ENCODE data around the gene GRK2. TPM values are rescaled to one million over a fixed set of nuclear protein-coding genes. Genes with fewer than 3 reads are reported as not detected.

GRK2 gene
- polyA plus RNA-seq, 1 donor (not counting 4 experiments of a cell fraction or from before 2014, with no cell fraction given): 21.1 TPM

DNA sequence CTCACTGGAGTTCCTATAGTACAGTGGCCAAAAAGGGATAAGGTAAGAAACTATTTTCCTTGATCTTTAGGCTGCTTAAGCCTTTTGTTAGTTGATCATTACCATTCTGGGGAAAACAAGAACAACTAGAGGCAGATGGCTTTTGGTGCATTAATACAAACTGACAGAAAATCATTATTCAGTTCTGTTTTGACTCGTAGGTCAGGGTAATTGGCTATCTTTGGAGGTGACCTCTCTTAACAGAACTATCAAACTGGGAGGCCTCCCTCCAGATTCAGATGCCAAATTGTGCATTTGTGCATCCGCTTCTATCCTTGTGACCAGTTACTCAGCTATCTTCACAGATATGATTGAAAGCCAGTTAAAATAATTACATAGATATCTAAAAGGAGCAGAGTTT, 23.2 kb upstream of the GRK2 start:
- H3K27me3 ChIP-seq (ENCODE audit: control insufficient read depth, extremely low read depth, insufficient read depth, low read length): no peaks in the 10 kb centered on the region
- dilution Hi-C loops (cut with MboI; ENCODE audit: extremely low pct_ligation_motif_present, low sequenced_read_pairs): no loop called here
- no peak overlapping the region for H2AFZ ChIP-seq (ENCODE audit: control insufficient read depth, low read length)
- H3K79me2 ChIP-seq (ENCODE audit: control insufficient read depth, insufficient read depth, low read length): peaks cover 41% of the 10 kb centered on the region
- H3K27ac ChIP-seq (ENCODE audit: control insufficient read depth, insufficient read depth, low read length): no peak overlapping the region
- no peak for DNase-seq (ENCODE audit: low read depth, low spot score)
- no peak overlapping the region for H3K4me3 ChIP-seq (ENCODE audit: control insufficient read depth in 2 of 3, extremely low read depth in 1 of 3, insufficient read depth in 2 of 3, low read depth in 1 of 3, low read length in 3 of 3)
- no peak for FAIRE-seq
- no peaks in the 10 kb centered on the region for H3K9me3 ChIP-seq (ENCODE audit: control insufficient read depth, low read depth, low read length)
- peaks cover 4% of the 10 kb centered on the region for H3K9me1 ChIP-seq (ENCODE audit: control insufficient read depth, extremely low read depth, insufficient read depth, low read length)
- TF ChIP-seq EZH2 (IDR thresholded peaks at IDR 0.05; ENCODE audit: low read length): no peak
- TF ChIP-seq CTCF (optimal IDR thresholded peaks at IDR 0.05 in 1 of 3, IDR thresholded peaks at IDR 0.05 in 1 of 3, conservative IDR thresholded peaks at IDR 0.05 in 1 of 3; ENCODE audit: extremely low read depth in 1 of 3, insufficient read depth in 2 of 3, low read length in 3 of 3): no peak
- no peak overlapping the region for H3K4me2 ChIP-seq (ENCODE audit: control insufficient read depth, extremely low read depth, insufficient read depth, low read depth, low read length)
- H4K20me1 ChIP-seq (ENCODE audit: control insufficient read depth, extremely low read depth, insufficient read depth, low read length): peaks cover 6% of the 10 kb centered on the region
- H3K4me1 ChIP-seq (ENCODE audit: control insufficient read depth, extremely low read depth, insufficient read depth, low read length): peaks cover 41% of the 10 kb centered on the region
- H3K36me3 ChIP-seq (ENCODE audit: control insufficient read depth in 2 of 2, extremely low read depth in 1 of 2, insufficient read depth in 2 of 2, low read length in 2 of 2): peaks cover 13 to 37% of the 10 kb centered on the region in 2 experiments
- H3K9ac ChIP-seq (ENCODE audit: control insufficient read depth, extremely low read depth, insufficient read depth, low read length): no peak overlapping the region

DNA sequence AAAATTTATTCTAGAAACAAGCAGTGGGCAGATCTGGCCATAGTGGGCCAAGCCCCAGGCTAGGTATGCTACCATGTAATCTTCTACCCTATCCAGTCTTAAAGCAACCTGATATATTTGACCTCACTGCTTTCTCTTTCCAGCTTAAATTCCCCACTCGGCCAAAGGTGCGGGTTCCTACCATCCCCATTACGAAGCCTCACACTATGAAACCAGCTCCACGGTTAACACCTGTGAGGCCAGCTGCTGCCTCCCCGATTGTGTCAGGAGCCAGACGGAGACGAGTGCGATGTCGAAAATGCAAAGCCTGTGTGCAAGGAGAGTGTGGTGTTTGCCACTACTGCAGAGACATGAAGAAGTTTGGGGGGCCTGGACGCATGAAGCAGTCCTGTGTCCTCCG, 21.2 kb upstream of the GRK2 start:
- no peak for DNase-seq (ENCODE audit: low read depth, low spot score)
- no peaks in the 10 kb centered on the region for H3K27me3 ChIP-seq (ENCODE audit: control insufficient read depth, extremely low read depth, insufficient read depth, low read length)
- TF ChIP-seq EZH2 (IDR thresholded peaks at IDR 0.05; ENCODE audit: low read length) (no peak), CTCF (optimal IDR thresholded peaks at IDR 0.05 in 1 of 3, IDR thresholded peaks at IDR 0.05 in 1 of 3, conservative IDR thresholded peaks at IDR 0.05 in 1 of 3; ENCODE audit: extremely low read depth in 1 of 3, insufficient read depth in 2 of 3, low read length in 3 of 3) (no peak)
- H3K4me2 ChIP-seq (ENCODE audit: control insufficient read depth, extremely low read depth, insufficient read depth, low read depth, low read length): no peak overlapping the region
- H3K9me1 ChIP-seq (ENCODE audit: control insufficient read depth, extremely low read depth, insufficient read depth, low read length): peaks cover 2% of the 10 kb centered on the region
- H3K4me1 ChIP-seq (ENCODE audit: control insufficient read depth, extremely low read depth, insufficient read depth, low read length): peaks cover 38% of the 10 kb centered on the region
- H3K27ac ChIP-seq (ENCODE audit: control insufficient read depth, insufficient read depth, low read length): no peak overlapping the region
- H3K9ac ChIP-seq (ENCODE audit: control insufficient read depth, extremely low read depth, insufficient read depth, low read length): no peak overlapping the region
- H3K9me3 ChIP-seq (ENCODE audit: control insufficient read depth, low read depth, low read length): no peaks in the 10 kb centered on the region
- FAIRE-seq: no peak
- H3K4me3 ChIP-seq (ENCODE audit: control insufficient read depth in 2 of 3, extremely low read depth in 1 of 3, insufficient read depth in 2 of 3, low read depth in 1 of 3, low read length in 3 of 3): no peak overlapping the region
- H2AFZ ChIP-seq (ENCODE audit: control insufficient read depth, low read length): no peak overlapping the region
- peaks cover 20 to 52% of the 10 kb centered on the region in 2 experiments for H3K36me3 ChIP-seq (ENCODE audit: control insufficient read depth in 2 of 2, extremely low read depth in 1 of 2, insufficient read depth in 2 of 2, low read length in 2 of 2)
- H4K20me1 ChIP-seq (ENCODE audit: control insufficient read depth, extremely low read depth, insufficient read depth, low read length): peaks cover 3% of the 10 kb centered on the region
- dilution Hi-C loops (cut with MboI; ENCODE audit: extremely low pct_ligation_motif_present, low sequenced_read_pairs): no loop called here
- peaks cover 45% of the 10 kb centered on the region for H3K79me2 ChIP-seq (ENCODE audit: control insufficient read depth, insufficient read depth, low read length)

Measured in keratinocyte (primary cell).